Naive B cell (primary cell): ENCODE data around the gene VPREB3. TPM values are rescaled to one million over a fixed set of nuclear protein-coding genes. Genes with fewer than 3 reads are reported as not detected.
A peak's percentile ranks its signal among the peaks of the same experiment; 100 is the strongest.
"Not testable (repeated sequence)": the region's sequence is repeated elsewhere in the genome, so short reads cannot be mapped to it uniquely, and the experiment has no call there.

Experiments
- ATAC-seq, 2 donors: fragments of 150-1000 bp; cut with Tn5 transposase; 2 replicates each; pipeline ENCODE4 v1.10.0; 2021; ENCODE audit warnings: low read depth in 2 of 2, mild to moderate bottlenecking in 2 of 2, moderate library complexity in 2 of 2
- DNase-seq: peaks from one replicate; pipeline ENCODE4 v3.0.0; 2022
- H3K27ac Mint-ChIP-seq, 6 donors: one replicate each; pipeline ENCODE4 v1.8.0; 2020 to 2022; ENCODE audit warnings: mild to moderate bottlenecking in 6 of 6, mixed read lengths in 6 of 6, moderate library complexity in 5 of 6, inconsistent platforms in 2 of 6
- H3K27me3 Mint-ChIP-seq, 3 donors: one replicate each; pipeline ENCODE4 v1.8.0; 2021 to 2022; ENCODE audit warnings: mixed read lengths in 3 of 3, mild to moderate bottlenecking in 1 of 3
- H3K36me3 Mint-ChIP-seq, 2 donors: one replicate each; pipeline ENCODE4 v1.8.0; 2020 to 2022; ENCODE audit warnings: mixed read lengths in 2 of 2, inconsistent platforms in 1 of 2, mild to moderate bottlenecking in 1 of 2
- H3K4me1 Mint-ChIP-seq, 3 donors: one replicate each; pipeline ENCODE4 v1.8.0; 2020 to 2022; ENCODE audit warnings: mixed read lengths in 3 of 3, inconsistent platforms in 1 of 3, mild to moderate bottlenecking in 1 of 3, moderate library complexity in 1 of 3
- H3K4me3 Mint-ChIP-seq, 8 donors: one replicate each; pipeline ENCODE4 v1.8.0; 2020 to 2022; ENCODE audit warnings: mild to moderate bottlenecking in 8 of 8, mixed read lengths in 8 of 8, moderate library complexity in 8 of 8, inconsistent platforms in 2 of 8
- H3K9me3 Mint-ChIP-seq, 7 donors: one replicate each; pipeline ENCODE4 v1.8.0; 2020 to 2022; ENCODE audit warnings: mixed read lengths in 7 of 7, mild to moderate bottlenecking in 5 of 7, inconsistent platforms in 2 of 7, moderate library complexity in 1 of 7
- polyA plus RNA-seq, 6 donors: library from polyadenylated mRNA; unstranded; fragments of 300-500 nt; fragmentation: Illumina TruSeq; gene quantifications; one replicate each; pipeline ENCODE4 v1.2.3, GENCODE V29; 2021; ENCODE audit warnings: low read depth in 6 of 6

The VPREB3 gene
- polyA plus RNA-seq, 6 donors from 2014 or later, result 910 to 1,673 (median 1,335) TPM

DNA sequence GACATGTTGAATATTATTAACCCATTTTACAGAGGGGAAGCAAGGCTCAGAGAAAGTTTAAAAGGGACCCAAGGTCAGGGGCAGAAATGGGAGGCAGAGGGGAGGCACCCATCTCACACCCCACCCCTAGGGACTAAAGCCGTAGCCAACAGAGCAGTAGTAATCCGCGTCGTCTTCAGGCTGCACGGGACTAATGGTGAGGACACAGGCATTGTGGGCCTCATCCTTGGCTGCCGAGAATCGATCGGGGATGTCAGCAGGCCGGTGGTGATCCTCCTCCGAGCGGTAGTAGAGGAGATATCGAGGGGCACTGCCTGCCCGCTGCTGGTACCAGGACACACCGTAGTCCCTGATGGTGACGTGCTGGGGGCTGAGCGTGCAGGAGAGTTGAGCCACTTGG, 1.5 kb downstream of the VPREB3 start:
- Mint-ChIP-seq H3K27me3 (no peaks in the 10 kb centered on the region), H3K27ac (peak overlapping the region; percentile 99 to 100 (median 100)), H3K4me1 (peaks cover 53 to 73% (median 72%) of the 10 kb centered on the region in 3 donors), H3K4me3 (peak overlapping the region; percentile 91 to 99 (median 97)), H3K36me3 (no peaks in the 10 kb centered on the region), H3K9me3 (no peaks in the 10 kb centered on the region)
- peak; percentile 47 to 48 for ATAC-seq
- no peak for DNase-seq

DNA sequence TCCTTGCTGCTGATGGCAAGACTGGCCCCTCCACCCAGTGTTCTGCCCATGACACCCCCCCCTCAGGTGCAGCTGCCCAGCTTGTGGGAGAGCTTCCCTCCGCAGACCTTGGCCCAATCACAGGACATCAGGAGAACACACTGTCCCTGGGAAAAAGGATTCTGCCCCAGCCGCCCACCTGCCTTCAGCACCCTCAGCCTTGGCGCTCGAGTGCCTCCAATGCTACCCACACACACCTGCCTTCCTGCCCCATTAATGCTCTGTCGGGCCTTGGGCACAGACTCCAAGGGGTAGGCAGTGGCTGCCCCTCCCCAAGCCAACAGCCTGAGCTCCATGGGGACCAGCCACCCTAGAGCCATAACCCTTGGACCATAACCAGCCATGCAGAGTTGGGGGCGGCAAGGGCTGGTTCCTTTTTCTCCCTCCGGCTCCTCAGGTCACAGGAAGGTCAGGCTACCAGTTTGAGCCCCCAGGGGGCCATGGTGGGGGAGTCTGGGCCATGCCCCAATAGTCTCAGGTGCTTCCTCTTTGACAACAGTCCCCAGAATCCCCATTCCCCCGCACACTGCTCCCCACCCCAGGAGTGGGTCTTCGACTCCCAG, 2.0 kb downstream of the VPREB3 start:
- H3K4me1 Mint-ChIP-seq, result peaks cover 49 to 67% (median 66%) of the 10 kb centered on the region in 3 donors
- H3K9me3 Mint-ChIP-seq, result no peaks in the 10 kb centered on the region
- peak overlapping the region; percentile 91 to 99 (median 97) for H3K4me3 Mint-ChIP-seq
- ATAC-seq (peak; percentile 73 to 74), DNase-seq (peak; percentile 97)
- H3K27me3 Mint-ChIP-seq, result no peaks in the 10 kb centered on the region
- H3K36me3 Mint-ChIP-seq, result no peaks in the 10 kb centered on the region
- peak overlapping the region; percentile 99 to 100 (median 100) for H3K27ac Mint-ChIP-seq

DNA sequence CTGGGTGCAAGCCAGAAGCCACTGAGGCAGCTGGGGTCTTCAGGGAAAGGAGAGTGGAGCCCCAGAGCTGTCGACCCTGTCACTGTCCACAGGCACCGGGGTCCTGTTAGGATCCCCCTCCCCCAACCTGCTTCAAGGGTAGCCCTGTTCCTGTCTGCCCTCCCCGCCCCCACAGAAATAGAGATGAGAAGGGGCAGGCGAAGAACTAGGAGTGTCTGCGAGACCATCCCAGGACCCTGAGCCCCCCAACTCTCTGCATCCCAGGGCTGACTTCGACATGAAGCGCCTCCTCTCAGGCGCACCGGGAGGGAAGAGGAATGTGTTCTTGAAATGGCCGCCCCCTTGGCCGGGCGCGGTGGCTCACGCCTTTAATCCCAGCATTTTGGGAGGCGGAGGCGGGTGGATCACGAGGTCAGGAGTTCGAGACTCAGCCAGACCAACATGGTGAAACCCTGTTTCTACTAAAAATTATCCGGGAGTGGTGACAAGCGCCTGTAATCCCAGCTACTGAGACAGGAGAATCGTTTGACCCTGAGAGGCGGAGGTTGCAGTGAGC, 2.7 kb downstream of the VPREB3 start:
- no peaks in the 10 kb centered on the region for H3K27me3 Mint-ChIP-seq
- no peaks in the 10 kb centered on the region for H3K36me3 Mint-ChIP-seq
- peak overlapping the region; percentile 91 to 99 (median 97) for H3K4me3 Mint-ChIP-seq
- H3K4me1 Mint-ChIP-seq, result peaks cover 47 to 67% (median 62%) of the 10 kb centered on the region in 3 donors
- H3K9me3 Mint-ChIP-seq, result no peaks in the 10 kb centered on the region
- ATAC-seq (no peak), DNase-seq (no peak)
- H3K27ac Mint-ChIP-seq, result peak overlapping the region; percentile 99 to 100 (median 100)

DNA sequence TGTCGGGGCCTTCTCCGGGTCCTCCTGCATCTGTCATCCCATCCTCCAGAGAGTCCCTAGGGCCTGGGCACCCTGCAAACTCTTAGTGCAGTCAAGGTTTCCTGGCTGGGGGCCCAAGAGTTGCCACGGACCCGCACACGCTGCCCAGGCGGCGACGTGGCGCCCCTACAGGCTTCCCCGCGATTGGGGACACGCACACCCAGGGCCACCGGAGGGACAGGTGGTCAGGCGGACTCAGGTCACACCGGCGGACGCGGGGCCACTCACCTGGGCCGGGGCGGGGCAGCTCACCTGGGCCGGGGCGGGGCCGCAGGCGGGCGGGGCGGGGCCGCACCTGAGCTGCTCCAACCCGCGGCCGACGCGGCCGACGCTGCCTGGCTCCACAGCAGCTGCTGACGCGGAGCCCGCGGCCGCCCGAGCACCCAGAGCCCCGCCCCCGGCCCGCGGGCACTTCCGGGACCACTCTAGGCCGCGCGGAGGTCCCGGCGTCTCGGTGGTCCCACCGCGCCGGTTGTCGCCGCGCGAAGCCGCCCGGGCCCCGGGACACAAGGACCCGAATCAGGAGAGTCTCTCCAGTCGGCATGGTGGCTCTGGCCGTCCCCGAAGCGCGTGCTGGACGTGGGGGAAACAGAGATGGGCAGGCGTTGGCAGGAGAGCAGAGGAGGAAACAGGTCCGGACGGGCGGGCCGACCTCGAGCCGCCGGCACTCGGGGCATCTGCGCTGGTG, 3.3 kb downstream of the VPREB3 start, which contains the start of gene ZNF70:
Gene ZNF70, minus strand, starts transcription at position 399 of the 727 bp plus-strand sequence. CDS start 5,972 bp downstream, outside the sequence.
- Mint-ChIP-seq H3K4me1 (peaks cover 50 to 68% (median 60%) of the 10 kb centered on the region in 3 donors), H3K27ac (peak within 1 kb of the TSS; percentile 99 to 100 (median 100)), H3K27me3 (no peaks in the 10 kb centered on the region), H3K9me3 (no peaks in the 10 kb centered on the region), H3K4me3 (peak within 1 kb of the TSS; percentile 91 to 99 (median 97)), H3K36me3 (no peaks in the 10 kb centered on the region)
- DNase-seq, result peak; percentile 86
- peak; percentile 56 to 62 for ATAC-seq

DNA sequence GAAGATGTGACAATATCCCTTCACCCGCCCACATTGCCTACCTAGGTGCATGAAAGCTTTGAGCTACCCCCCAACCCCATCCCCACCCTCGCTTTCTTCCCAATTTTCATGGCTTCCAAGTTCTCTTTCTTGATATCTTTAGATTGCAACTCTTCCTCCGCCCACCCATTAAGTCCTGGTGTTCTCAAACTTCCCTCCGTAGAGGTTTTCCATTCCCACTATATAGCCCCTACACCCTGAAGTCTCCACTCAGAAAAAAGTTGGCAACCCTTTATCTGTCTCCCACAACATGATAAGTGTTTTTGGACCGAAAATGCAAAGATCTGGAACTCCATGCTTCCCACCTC, 3.9 kb downstream of the VPREB3 start:
- no peaks in the 10 kb centered on the region for H3K27me3 Mint-ChIP-seq
- no peak for DNase-seq
- H3K4me1 Mint-ChIP-seq, result peaks cover 45 to 65% (median 57%) of the 10 kb centered on the region in 3 donors
- peak overlapping the region; percentile 79 to 93 (median 88) for H3K4me3 Mint-ChIP-seq
- H3K27ac Mint-ChIP-seq, result peak overlapping the region; percentile 70 to 100 (median 85)
- ATAC-seq, result no peak
- H3K36me3 Mint-ChIP-seq, result no peaks in the 10 kb centered on the region
- H3K9me3 Mint-ChIP-seq, result no peaks in the 10 kb centered on the region

DNA sequence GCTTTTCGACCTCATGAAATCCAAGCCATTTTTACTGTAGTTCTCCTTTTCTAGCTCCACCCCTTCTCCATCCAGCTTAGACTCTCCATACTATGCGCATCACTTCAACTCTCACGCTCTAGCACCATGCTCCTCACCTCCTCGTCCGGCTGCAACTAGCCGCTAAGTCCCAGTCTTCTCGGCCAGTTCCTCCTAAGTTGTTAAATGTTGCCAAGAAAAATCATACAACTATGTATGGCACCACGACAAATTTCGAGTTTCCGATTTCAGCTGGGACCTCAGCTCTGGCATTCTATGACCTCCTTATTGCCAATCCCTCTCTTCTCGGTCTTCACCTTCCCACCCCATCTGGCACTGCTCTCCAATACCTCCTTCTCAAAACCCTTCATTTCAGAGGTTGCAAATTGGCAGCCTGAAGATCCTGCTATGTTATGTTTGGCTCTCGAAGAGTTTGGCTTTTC, 4.4 kb downstream of the VPREB3 start:
- H3K27me3 Mint-ChIP-seq, result no peaks in the 10 kb centered on the region
- H3K4me1 Mint-ChIP-seq, result peaks cover 44 to 61% (median 52%) of the 10 kb centered on the region in 3 donors

DNA sequence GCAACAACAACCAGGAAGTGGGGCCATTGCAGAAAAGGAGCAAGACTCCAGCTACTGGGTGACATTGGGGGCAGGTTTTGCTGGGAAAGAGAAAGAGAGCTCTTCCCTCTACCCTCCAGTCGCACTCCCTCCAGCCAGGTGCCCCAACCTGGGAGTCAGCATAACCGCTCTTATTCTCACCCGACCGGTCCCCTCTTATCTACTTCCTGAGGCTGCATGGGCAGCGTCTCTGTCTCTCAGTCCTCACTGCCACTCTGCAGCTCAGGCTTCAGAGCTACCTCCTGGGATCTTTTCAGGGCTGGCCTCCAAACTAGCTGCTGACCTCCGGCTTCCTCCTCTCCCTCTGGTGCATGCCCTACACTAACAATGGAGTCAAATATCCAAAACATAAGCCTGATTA, 8.4 kb downstream of the VPREB3 start:
- peaks cover 25 to 28% (median 26%) of the 10 kb centered on the region in 3 donors for H3K4me1 Mint-ChIP-seq
- no peaks in the 10 kb centered on the region for H3K27me3 Mint-ChIP-seq
- H3K9me3 Mint-ChIP-seq, result peaks cover 0 to 4% (median 0%) of the 10 kb centered on the region in 7 donors
- H3K36me3 Mint-ChIP-seq, result peaks cover 16 to 24% of the 10 kb centered on the region in 2 donors
- H3K27ac Mint-ChIP-seq, result peak overlapping the region in 2 of 6 donors; percentile 66 to 81
- DNase-seq, result no peak
- no peak for ATAC-seq
- H3K4me3 Mint-ChIP-seq, result no peak overlapping the region

More for the DNA sequence above, 4.4 kb downstream of the VPREB3 start:
- H3K36me3 Mint-ChIP-seq, result peaks cover 4% of the 10 kb centered on the region in 2 donors
- H3K27ac Mint-ChIP-seq, result peak overlapping the region in 5 of 6 donors; percentile 27 to 99 (median 76)
- no peak for ATAC-seq
- peak overlapping the region; percentile 0 to 93 (median 84) for H3K4me3 Mint-ChIP-seq
- no peak for DNase-seq
- peaks cover 0 to under 1% (median 0%) of the 10 kb centered on the region in 7 donors for H3K9me3 Mint-ChIP-seq

DNA sequence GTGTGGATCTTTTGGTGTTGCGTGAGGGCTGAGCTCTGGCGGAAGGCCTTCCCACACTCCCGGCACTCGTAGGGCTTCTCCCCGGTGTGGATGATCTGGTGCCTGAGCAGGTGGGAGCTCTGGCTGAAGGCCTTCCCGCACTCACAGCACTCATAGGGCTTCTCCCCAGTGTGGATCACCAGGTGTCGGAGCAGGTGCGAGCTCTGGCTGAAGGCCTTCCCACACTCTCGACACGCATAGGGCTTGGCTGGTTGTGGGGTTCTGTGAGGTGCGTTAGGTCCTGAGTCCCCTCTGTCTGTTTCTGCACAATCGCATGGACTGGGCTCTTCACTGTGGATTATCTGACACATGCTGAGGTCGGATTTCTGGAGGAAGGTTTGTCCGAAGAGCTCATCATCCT, 9.7 kb downstream of the VPREB3 start:
- no peaks in the 10 kb centered on the region for H3K27me3 Mint-ChIP-seq
- no peak overlapping the region for H3K4me3 Mint-ChIP-seq
- ATAC-seq (no peak), DNase-seq (no peak)
- H3K36me3 Mint-ChIP-seq, result peaks cover 16 to 24% of the 10 kb centered on the region in 2 donors
- H3K9me3 Mint-ChIP-seq, result peaks cover 0 to 4% (median 0%) of the 10 kb centered on the region in 7 donors
- H3K4me1 Mint-ChIP-seq, result peaks cover 13 to 16% (median 13%) of the 10 kb centered on the region in 3 donors
- H3K27ac Mint-ChIP-seq, result peak overlapping the region in 2 of 6 donors; percentile 19 to 61

DNA sequence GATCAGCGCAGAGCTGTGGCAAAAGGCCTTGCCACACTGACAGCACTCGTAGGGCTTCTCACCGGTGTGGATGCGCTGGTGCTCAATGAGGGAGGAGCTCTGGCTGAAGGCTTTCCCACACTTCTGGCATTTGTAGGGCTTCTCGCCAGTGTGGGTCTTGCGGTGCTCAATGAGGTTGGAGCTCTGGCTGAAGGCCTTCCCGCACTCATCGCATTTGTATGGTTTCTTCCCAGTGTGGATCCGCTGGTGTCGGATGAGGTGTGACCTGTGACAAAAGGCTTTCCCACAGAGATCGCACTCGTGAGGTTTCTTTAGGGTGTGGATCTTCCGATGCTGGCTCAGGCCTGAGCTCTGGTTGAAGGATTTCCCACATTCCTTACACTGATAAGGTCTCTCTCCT, 10.2 kb downstream of the VPREB3 start:
- Mint-ChIP-seq H3K36me3 (peaks cover 16 to 24% of the 10 kb centered on the region in 2 donors), H3K4me3 (peak overlapping the region in 1 of 8 donors; percentile 43), H3K9me3 (peaks cover 0 to 4% (median 0%) of the 10 kb centered on the region in 7 donors), H3K4me1 (peaks cover 13 to 15% (median 13%) of the 10 kb centered on the region in 3 donors), H3K27me3 (no peaks in the 10 kb centered on the region), H3K27ac (no peak overlapping the region)
- no peak for ATAC-seq
- DNase-seq, result no peak

DNA sequence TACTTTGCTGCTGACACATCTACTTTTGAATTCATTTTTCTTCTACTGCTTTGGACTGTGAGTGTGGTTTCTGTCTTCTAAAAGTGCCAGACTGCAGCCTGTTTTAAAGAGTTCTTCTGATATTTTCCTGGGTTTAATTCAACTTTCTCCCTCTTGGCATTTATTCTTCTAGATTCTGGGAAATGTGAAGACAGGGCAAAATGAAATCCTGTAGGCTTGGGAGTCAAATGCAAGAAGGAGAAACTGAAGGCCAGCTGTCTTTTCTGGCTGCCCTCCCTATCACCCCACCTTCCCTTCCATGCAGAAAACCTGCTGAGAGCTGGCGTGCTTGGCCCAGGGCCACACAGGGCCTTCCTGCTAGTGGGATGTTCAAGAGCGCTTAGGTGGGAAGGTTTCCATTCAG, 10.9 kb downstream of the VPREB3 start:
- H3K27ac Mint-ChIP-seq, result peak overlapping the region in 1 of 6 donors; percentile 56
- no peak overlapping the region for H3K4me3 Mint-ChIP-seq
- peaks cover 13 to 15% (median 13%) of the 10 kb centered on the region in 3 donors for H3K4me1 Mint-ChIP-seq
- no peak for ATAC-seq
- H3K9me3 Mint-ChIP-seq, result peaks cover 0 to 4% (median 0%) of the 10 kb centered on the region in 7 donors
- H3K27me3 Mint-ChIP-seq, result no peaks in the 10 kb centered on the region
- peaks cover 16 to 24% of the 10 kb centered on the region in 2 donors for H3K36me3 Mint-ChIP-seq
- no peak for DNase-seq

DNA sequence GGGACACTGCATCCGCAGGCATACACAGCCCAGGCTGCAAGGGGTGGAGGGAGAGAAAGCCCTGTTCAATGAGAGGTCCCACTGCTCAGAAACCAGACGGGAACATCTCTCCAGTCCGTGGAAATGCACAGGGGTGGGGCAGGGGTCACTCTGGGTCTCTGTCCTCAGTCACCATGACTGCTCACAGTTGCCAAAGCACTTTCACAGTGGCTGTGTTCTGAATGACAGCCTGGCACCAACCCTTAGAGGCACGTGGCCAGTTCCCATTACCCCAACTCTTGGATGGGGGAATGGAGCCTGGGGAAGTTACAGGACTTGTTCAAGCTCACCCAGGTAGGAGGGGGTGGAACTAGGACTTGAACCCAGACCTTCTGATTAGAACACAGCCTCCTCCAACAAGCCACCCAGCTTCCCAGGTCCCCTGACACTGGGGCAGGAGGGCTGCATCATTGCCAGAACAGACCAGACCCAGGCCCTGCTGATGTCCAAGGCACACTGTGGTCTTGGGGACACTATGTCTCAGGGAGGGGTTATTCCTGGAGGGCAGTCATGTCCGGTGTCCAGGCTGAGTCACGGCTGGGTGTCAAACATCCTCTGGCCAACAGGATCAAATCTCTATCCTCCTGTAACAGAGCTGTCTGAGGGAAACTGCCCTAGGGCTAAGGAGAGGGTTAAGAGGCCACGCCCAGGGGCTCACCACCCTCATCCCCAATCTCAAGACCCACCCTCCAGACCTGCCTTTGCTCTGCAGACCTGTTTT, 11.5 kb downstream of the VPREB3 start:
- H3K4me3 Mint-ChIP-seq, result no peak overlapping the region
- H3K9me3 Mint-ChIP-seq, result peaks cover 0 to 4% (median 0%) of the 10 kb centered on the region in 7 donors
- H3K27ac Mint-ChIP-seq, result no peak overlapping the region
- no peaks in the 10 kb centered on the region for H3K27me3 Mint-ChIP-seq
- peaks cover 16 to 24% of the 10 kb centered on the region in 2 donors for H3K36me3 Mint-ChIP-seq
- ATAC-seq (no peak), DNase-seq (no peak)
- H3K4me1 Mint-ChIP-seq, result peaks cover 11 to 15% (median 13%) of the 10 kb centered on the region in 3 donors

DNA sequence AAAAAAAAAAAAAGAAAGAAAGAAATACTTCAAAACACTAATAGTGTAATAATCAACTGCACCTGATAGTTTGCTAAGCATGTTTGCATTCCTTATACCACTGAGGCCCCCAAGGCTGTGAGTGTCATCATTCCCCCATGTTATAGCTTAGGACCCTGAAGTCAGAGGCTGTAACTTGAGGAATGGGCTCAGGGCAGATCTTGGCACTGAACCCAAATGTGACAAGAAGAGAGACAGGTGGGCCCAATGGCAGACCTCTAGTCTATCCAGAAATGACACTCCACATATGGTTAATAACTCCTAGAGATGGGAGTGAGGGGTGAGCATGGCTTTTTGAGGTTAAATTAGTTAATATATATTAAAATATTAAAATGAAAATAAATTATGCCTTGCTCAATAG, 16.5 kb downstream of the VPREB3 start:
- Mint-ChIP-seq H3K4me3 (no peak overlapping the region), H3K36me3 (no peaks in the 10 kb centered on the region), H3K4me1 (peaks cover 0 to 9% (median 7%) of the 10 kb centered on the region in 3 donors), H3K27me3 (no peaks in the 10 kb centered on the region), H3K27ac (no peak overlapping the region), H3K9me3 (no peaks in the 10 kb centered on the region)
- DNase-seq, result no peak
- ATAC-seq, result no peak

DNA sequence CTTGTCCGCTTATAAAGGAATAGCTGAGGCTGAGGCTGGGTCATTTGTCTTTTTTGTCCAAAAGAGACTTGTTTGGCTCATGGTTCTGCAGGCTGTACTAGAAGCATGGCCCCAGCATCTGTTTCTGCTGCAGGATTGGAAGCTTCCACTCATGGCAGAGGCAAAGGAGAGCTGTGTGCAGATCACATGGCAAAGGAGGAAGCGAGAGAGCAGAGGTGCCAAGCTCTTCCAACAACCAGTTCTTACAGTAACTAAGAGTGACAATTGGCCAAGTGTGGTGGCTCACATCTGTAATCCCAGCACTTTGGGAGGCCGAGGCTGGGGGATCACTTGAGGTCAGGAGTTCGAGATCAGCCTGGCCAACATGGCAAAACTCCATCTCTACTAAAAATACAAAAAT, 26.1 kb downstream of the VPREB3 start:
- not testable (repeated sequence) for ATAC-seq, H3K4me1 Mint-ChIP-seq, H3K27me3 Mint-ChIP-seq, H3K36me3 Mint-ChIP-seq, DNase-seq, H3K27ac Mint-ChIP-seq, H3K4me3 Mint-ChIP-seq, H3K9me3 Mint-ChIP-seq
